Measurements from ENCODE around the gene KDM4B. TPM values are rescaled to one million over a fixed set of nuclear protein-coding genes. Genes with fewer than 3 reads are reported as not detected.

KDM4B gene
- total and polyA plus RNA-seq, 4 donors, result 17.1 to 49.5 (median 24.7) TPM

DNA sequence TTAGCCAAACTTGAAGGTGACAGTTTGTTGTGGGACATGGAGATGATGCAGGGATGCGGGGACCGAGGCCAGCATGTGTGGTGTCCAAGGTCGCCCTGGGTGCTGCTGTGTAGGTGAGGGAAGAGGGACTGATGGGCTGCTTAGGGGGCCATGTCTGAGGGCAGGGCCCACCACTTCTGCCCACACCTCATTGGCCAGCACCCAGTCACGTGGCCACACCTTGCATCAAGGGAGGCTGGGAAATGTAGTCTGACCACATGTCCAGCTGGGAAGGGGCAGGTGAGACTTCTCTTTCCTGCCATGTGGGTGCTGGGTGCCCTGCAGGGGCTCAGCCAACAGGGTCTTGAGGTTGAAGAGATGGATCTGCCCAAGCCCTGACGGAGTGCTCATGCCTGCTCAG lies 88.9 kb downstream of the KDM4B start:
- no peak for ATAC-seq (ENCODE audit: insufficient read depth, low FRiP score)
- no peak for DNase-seq
- TF ChIP-seq, protein P1, sequence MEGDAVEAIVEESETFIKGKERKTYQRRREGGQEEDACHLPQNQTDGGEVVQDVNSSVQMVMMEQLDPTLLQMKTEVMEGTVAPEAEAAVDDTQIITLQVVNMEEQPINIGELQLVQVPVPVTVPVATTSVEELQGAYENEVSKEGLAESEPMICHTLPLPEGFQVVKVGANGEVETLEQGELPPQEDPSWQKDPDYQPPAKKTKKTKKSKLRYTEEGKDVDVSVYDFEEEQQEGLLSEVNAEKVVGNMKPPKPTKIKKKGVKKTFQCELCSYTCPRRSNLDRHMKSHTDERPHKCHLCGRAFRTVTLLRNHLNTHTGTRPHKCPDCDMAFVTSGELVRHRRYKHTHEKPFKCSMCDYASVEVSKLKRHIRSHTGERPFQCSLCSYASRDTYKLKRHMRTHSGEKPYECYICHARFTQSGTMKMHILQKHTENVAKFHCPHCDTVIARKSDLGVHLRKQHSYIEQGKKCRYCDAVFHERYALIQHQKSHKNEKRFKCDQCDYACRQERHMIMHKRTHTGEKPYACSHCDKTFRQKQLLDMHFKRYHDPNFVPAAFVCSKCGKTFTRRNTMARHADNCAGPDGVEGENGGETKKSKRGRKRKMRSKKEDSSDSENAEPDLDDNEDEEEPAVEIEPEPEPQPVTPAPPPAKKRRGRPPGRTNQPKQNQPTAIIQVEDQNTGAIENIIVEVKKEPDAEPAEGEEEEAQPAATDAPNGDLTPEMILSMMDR (IDR thresholded peaks at IDR 0.05; ENCODE audit: control extremely low read depth, extremely low read depth), result no peak

DNA sequence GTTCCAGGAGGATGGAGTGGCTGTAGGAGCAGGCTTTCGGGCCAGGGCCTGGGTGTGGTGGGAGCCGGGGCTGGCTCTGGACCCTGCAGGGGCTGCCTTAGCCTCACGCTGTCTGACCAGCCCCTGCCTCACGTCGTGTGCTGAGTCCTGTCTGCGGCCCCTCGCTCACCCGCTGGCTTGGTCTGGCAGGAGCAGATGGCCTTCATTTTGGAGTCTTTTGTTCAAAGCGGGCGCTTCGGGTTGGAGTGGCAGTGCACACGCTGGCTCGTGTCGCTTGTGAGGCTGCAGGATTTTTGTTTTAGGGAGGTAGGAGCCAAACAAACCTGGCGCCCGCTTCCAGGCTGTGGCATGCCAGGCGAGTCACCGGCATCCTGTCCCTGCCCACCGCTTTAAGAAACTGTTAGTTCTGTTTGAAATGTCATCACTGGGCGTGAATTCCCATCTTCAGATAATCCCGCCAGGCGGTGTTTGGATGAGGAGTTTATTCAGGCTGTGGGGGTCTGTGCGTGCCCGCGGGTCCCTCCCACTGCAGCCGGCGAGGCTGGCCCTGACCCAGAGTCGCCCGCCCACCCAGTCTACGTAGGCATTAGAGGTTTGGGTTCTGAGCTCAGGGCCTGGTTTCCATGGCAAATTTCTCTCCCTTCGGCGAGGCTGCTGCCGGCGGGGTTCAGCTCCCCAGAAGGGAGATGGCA lies 89.8 kb downstream of the KDM4B start:
- Histone ChIP-seq H3K9me3 (ENCODE audit: control insufficient read depth in 4 of 4, insufficient read depth in 3 of 4, low read length in 3 of 4) (peaks cover 0 to 9% (median 2%) of the 10 kb centered on the region in 4 donors), H3K36me3 (ENCODE audit: control insufficient read depth in 4 of 4, insufficient read depth in 4 of 4, low read length in 4 of 4) (peaks cover 0 to 38% (median 17%) of the 10 kb centered on the region in 4 donors), H3K4me3 (no peak overlapping the region), H3K27me3 (ENCODE audit: control insufficient read depth in 3 of 3, insufficient read depth in 3 of 3, low read length in 2 of 3) (no peaks in the 10 kb centered on the region), H3K4me1 (ENCODE audit: control insufficient read depth in 5 of 5, insufficient read depth in 5 of 5, low read length in 5 of 5) (peaks cover 0 to 6% (median 0%) of the 10 kb centered on the region in 5 donors), H3K9ac (ENCODE audit: insufficient read depth in 1 of 2, low read length in 2 of 2) (no peak overlapping the region), H3K27ac (ENCODE audit: low read depth in 1 of 2, low read length in 1 of 2) (no peak overlapping the region)
- ATAC-seq (ENCODE audit: insufficient read depth, low FRiP score), result no peak
- peak in 1 of 3 donors; percentile 40 for DNase-seq
- 92% methylated on average over 34 of the region's 34 CpGs for WGBS, 2 donors
- TF ChIP-seq, protein P1 (IDR thresholded peaks at IDR 0.05; ENCODE audit: control extremely low read depth, extremely low read depth), result no peak

More for the DNA sequence above, 88.9 kb downstream of the KDM4B start:
- peaks cover 0 to 5% (median 1%) of the 10 kb centered on the region in 4 donors for H3K9me3 ChIP-seq (ENCODE audit: control insufficient read depth in 4 of 4, insufficient read depth in 3 of 4, low read length in 3 of 4)
- no peak overlapping the region for H3K27ac ChIP-seq (ENCODE audit: low read depth in 1 of 2, low read length in 1 of 2)
- H3K9ac ChIP-seq (ENCODE audit: insufficient read depth in 1 of 2, low read length in 2 of 2), result no peak overlapping the region
- no peak overlapping the region for H3K4me3 ChIP-seq
- peaks cover 0 to 37% (median 15%) of the 10 kb centered on the region in 4 donors for H3K36me3 ChIP-seq (ENCODE audit: control insufficient read depth in 4 of 4, insufficient read depth in 4 of 4, low read length in 4 of 4)
- H3K27me3 ChIP-seq (ENCODE audit: control insufficient read depth in 3 of 3, insufficient read depth in 3 of 3, low read length in 2 of 3), result no peaks in the 10 kb centered on the region
- peaks cover 0 to 6% (median 0%) of the 10 kb centered on the region in 5 donors for H3K4me1 ChIP-seq (ENCODE audit: control insufficient read depth in 5 of 5, insufficient read depth in 5 of 5, low read length in 5 of 5)
- WGBS, 2 donors, result 93 to 95% methylated on average over 5 of the region's 5 CpGs

DNA sequence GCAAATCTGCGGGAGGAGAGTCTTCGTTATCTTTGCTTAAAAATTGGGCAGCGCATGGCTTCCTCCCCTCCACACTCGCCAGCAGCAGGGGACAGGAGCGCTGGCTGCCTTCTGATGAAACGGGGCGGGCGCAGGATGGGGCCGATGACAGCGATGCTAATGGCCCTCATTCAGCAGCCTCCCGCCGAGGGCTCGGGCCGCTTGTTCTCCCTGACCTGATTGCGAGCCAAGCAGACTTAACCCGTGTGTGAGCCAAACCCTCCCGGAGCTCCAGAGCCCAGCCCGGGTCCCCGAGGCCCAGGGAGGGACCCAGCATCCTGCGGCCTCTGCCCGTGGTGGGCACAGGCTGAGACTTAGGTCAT lies 90.3 kb downstream of the KDM4B start:
- ATAC-seq (ENCODE audit: insufficient read depth, low FRiP score) (no peak), DNase-seq (peak; percentile 23 to 31 (median 29))
- peaks cover 0 to 6% (median 0%) of the 10 kb centered on the region in 5 donors for H3K4me1 ChIP-seq (ENCODE audit: control insufficient read depth in 5 of 5, insufficient read depth in 5 of 5, low read length in 5 of 5)
- no peak overlapping the region for H3K27ac ChIP-seq (ENCODE audit: low read depth in 1 of 2, low read length in 1 of 2)
- TF ChIP-seq, protein P1 (IDR thresholded peaks at IDR 0.05; ENCODE audit: control extremely low read depth, extremely low read depth), result no peak
- peaks cover 0 to 40% (median 17%) of the 10 kb centered on the region in 4 donors for H3K36me3 ChIP-seq (ENCODE audit: control insufficient read depth in 4 of 4, insufficient read depth in 4 of 4, low read length in 4 of 4)
- no peak overlapping the region for H3K4me3 ChIP-seq
- H3K27me3 ChIP-seq (ENCODE audit: control insufficient read depth in 3 of 3, insufficient read depth in 3 of 3, low read length in 2 of 3), result no peaks in the 10 kb centered on the region
- no peak overlapping the region for H3K9ac ChIP-seq (ENCODE audit: insufficient read depth in 1 of 2, low read length in 2 of 2)
- peaks cover 0 to 9% (median 2%) of the 10 kb centered on the region in 4 donors for H3K9me3 ChIP-seq (ENCODE audit: control insufficient read depth in 4 of 4, insufficient read depth in 3 of 4, low read length in 3 of 4)
- WGBS, 2 donors, result 89 to 95% methylated on average over 21 of the region's 21 CpGs
